Measurements from ENCODE around the gene GRIP1. TPM values are rescaled to one million over a fixed set of nuclear protein-coding genes. Genes with fewer than 3 reads are reported as not detected.

The GRIP1 gene
- total RNA-seq, 1 donor from 2014 or later: 122 TPM

DNA sequence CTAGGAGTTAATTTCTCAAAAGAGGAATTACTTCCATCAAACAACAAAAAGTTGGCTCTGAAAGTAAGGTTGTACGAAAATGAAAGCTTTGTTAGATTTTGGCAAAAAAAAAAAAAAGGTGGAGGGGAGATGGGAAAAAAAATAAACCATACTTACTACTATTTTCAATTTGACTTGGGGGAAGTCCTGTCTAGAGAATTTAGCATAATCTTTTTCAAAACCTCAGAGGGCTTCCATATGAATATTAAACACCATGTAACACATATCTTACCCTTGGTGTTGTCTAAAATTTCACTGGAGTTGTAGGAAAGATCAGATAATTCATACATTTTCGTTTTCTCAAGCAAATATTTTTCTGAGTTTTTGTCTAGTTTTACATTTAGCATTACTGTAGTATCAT is 17.5 kb downstream of the GRIP1 start:
- FAIRE-seq: no peak
- no peak for DNase-seq (ENCODE audit: low spot score in 2 of 2)

DNA sequence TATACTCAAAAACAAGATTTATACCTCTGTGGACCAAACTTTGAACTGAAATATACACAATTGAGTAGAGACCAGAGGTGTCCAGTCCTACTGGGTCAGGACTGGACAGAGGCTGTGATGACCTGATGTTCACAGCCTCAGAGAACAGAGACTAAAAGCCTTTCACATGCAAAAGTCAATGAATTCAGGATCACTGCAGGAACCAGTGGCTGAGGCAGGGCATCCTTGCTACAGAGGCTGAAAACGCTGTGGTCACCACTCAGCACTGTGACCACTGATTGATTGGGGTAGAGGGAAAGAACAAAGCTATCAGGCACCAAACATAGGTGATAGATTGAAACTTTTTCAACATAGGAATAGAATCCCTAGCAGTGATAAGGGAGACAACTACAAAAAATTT is 25.1 kb downstream of the GRIP1 start:
- no peak for DNase-seq (ENCODE audit: low spot score in 2 of 2)
- no peak for FAIRE-seq

DNA sequence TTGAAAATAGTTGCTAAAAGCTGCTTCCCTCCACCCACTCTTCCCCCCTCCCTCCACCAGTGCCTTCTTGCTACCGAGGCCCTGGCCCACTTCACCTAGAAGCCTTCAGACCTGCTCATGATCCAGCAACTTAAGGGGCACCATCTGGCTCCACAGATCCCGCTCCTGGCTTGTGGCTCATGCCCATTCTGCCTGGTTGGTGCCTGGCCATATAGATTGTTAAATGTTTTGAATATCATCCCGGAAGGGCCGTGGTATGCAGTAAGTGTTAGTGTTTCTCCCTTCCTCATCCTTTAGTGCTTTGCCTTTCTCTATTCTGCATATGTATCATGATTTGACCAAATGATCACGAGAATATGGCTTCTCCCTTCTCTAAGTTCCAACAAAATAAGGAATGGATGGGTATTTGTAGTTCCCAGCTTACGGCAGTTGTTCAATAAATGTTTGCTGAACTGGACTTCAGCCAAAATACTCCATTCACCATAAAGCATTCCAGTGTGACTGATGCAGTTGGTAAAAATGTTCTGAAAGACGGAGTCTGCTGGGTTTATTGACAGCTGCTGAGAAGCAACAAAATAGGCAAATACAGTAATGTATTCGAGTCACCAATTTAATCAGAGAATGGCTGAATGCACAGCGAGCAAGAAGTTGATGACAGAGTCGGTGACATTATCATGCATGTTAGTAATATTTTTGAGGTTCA is 30.7 kb downstream of the GRIP1 start:
- DNase-seq (ENCODE audit: low spot score in 2 of 2) (no peak), FAIRE-seq (no peak)

DNA sequence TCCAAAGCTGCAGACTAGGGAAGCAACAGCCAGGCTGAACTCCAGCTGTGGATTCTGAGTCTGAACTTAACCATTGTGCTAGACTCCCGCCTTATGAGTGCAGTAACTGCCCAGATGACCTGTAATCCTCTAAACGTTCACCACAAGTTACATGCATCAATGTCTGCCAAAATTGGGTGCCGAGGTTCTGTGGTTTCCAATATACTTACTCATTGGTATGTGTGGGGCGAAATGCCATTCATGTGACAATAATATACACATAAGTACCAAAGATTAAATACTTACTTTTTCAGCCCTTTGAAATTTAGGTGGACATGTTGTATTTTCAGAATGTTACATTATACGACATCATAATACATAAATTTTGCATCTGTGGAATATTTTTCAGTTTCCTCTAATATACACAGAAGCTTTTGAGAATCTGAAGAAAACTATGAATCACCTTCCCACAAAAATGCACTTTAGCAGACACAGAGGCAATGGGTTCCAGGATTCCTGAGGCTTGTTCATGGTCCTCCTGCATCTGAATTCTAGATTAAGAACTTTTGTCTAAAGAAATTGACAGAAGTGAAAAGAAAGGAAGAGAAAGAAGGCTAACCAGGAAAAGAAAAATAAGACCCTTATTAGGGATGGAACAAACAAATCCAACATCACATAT is 31.7 kb downstream of the GRIP1 start:
- DNase-seq (ENCODE audit: low spot score in 2 of 2) (no peak), FAIRE-seq (no peak)

DNA sequence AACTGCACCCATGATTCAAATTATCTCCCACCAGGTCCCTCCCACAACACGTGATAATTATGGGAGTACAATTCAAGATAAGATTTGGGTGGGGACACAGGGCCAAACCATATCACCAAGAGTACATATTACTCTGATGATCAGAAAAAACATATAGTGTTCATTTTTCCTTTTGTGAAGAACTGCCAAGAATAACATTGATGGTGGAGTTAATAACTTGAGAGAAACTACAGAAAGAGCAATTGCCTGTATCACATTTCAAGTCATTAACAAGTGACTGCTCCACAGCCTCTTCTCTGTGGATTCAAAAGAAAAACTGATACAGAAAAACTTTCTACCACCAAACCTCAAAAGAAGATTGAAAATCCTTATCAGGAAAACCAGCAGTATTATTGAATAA is 34.7 kb downstream of the GRIP1 start:
- DNase-seq (ENCODE audit: low spot score in 2 of 2) (no peak), FAIRE-seq (no peak)

DNA sequence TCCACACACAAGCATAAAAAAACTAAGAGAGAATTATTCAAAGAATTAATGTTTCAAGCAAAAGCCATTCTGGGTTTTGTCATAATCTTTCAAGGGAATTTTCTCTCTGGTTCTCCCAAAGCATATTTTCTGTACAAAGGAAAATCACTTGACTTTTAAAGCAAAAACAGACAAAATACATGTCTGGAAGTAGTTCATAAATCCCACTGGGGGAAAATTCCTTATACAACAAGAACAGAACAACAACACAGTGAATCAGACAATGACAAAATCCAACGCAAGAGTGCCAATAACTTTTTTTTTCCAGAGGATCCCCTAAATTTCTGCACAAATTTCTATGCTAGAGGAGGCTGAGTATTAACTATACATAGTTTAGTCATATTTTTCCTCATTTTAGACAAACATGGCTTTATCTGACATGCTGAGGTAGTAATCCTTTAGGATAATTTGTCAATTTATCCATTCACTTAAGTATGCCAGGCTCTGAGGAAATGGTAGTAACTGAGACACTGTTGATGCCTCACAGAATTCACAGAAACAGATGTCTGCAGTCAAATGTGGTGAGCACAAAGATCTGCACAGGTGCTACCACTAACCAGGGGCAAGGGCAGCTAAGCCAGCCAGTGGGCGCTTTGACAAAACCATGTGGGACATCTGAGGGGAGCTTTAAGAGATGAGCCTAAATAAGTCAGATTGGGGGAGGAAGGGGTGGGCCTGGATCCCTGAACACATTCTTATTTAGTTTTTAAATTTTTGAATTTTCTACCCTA is 38.0 kb downstream of the GRIP1 start:
- no peak for FAIRE-seq
- no peak for DNase-seq (ENCODE audit: low spot score in 2 of 2)

DNA sequence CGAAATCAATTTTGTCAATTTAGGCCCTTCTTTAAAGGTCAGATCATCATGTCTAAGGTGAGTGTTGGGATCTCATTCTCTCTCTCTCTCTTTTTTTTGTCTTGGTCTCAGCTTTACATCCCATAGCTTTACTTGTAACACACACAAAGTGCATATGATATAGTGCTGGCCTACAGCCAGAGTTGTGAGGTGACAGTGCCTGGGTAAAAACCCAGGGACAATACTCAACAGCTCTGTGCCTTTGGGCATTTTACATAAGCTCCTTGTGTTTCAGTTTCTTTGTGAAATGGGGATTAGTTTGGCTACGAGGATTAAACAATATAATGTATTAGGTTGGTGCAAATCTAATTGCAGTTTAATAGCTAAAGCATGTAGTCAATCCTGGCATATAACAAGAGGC is 40.2 kb downstream of the GRIP1 start:
- FAIRE-seq (no peak), DNase-seq (ENCODE audit: low spot score in 2 of 2) (no peak)

DNA sequence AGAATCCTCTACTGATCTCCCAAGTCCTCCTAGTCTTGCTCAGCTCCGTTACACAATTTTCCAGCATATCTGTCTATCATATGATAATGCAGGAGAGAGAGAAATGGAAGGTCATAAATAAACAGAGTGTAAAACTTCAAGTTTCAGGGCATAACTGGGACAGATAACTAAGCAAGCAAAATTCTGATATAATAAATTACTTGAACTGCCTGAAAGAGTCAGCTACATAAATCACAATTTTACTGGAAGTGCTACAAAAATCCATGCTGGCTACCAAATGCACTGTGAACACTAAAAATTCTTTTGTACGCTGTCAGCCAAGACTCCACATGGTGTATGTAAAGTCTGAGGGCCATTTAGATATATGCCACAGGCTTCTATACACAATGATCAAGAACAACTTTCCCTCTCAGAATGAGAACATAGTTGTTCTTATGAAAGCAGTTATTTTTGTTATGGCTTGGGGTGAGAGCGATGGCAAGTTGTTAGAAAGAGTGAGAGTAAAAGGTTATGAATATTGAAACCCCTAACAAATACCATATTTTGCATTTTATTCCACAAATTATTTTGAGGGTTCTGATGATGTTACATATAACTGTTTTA is 41.1 kb downstream of the GRIP1 start:
- no peak for DNase-seq (ENCODE audit: low spot score in 2 of 2)

DNA sequence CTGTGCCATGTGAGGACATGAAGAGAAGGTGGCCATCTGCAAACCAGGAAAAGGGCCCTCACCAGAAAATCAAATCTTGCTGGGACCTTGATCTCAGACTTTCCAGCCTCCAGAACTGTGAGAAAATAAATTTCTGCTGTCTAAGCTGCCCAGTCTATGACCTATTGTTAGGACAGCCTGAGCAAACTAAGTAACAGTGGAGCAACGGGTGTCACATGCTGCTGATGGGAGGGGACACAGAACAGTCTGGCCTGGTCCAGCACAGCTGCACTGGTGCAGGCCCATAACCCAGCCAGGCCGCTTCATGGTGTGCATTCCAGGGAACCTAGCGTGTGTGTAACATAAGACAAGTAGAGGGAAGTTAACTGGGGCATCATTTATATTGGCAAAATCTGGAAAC is 42.1 kb downstream of the GRIP1 start:
- DNase-seq (ENCODE audit: low spot score in 2 of 2): peak; percentile 10 to 23
- FAIRE-seq: no peak

More for the DNA sequence above, 41.1 kb downstream of the GRIP1 start:
- FAIRE-seq: no peak

DNA sequence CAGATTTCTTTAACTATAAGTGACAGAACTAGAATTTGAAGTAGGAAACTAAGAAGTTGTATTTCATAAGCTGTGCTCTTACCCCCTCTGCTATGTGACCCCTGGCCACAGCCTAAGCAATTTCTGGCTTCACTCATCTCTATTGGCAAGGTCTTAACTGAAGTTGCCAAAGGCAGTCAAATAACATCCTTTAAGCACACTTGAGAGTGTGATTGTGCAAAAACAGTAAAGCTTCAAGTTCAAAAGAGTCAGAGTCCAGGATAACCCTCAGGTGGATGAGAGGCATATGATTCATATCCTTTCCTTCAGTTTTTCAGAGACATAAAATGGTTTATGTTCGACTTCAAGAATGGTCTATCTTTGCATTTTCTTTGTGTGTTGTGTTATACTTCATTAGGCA is 45.2 kb downstream of the GRIP1 start:
- no peak for DNase-seq (ENCODE audit: low spot score in 2 of 2)
- no peak for FAIRE-seq

DNA sequence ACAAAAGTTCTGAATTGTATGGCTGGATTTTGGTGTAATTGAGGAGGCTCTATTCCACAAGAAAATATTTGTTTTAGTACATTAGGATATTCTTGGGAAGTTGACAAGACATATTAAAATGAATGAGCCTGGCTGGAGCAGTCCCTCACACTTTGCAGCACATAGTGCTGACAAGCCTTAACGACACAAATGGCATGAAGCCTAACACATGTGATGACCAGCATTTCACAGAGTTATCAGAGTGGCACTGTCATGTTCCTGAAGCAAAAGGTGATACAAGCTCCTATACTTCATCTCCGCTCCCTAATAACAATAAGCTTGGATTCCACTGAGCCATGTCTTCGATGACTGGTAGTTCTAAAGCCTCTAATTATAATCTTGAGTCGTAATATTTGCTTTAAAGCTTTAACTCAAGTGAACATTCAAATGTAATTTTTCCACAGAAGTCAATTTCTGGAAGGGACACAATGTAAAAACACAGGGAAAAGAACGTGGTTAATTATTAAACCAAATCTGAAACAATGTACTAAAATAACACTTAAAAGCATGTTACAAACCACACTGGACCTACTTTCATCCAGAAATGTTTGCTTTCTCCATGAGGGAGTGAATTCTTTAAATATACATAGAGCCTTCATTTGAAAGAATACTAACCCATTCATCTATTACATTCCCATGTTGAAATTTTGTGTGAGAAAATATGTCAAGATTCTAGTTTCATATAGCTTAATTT is 49.6 kb downstream of the GRIP1 start:
- FAIRE-seq (no peak), DNase-seq (ENCODE audit: low spot score in 2 of 2) (no peak)

DNA sequence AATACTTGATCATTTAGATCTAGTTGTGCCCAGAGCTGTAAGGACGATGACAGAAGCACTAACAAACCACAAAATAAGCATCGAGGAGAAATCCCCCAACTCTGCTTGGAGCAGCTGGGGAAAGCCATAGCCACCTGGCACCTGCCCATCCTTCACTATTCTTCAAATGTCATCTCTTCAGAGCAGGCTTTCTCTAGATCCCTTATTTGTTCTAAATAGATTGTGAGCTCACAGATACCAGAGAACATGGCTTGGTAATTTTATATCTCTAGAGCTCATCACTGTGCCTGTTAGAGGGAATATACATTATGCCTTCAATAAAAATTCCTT is 50.9 kb downstream of the GRIP1 start:
- FAIRE-seq: no peak

DNA sequence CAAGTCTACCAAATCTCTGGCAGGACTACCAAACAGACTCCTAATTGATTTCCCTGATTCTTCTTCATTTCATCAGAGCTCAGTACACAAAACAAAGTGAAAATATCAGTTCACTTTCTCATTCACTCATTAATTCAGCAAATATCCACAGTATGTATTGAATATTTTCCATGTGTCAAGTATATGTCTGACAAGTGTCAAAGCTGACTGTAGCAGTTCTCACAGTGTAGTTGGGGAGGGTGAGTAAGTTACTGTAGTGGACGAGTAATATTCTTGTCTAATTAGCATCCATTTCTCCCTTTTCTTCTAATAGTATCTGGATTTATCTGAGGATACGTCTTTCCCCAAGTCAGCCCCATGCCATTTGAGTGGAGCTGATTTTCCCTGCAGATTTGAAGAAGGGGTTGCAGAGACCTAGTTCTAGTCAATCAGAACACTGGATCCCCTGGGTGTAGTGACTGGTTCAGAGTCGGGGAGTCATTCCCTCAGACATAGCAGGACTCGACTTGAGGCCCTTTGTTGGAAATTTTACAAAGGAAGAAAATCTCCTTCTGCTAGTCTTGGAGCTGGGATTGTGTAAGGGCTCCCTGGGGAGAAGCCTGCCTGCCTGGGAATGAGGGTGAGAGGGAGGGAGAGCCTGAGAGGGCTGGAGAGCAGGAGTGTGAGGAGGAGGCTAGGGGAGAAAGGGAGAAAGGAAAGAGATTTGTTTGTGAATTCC is 51.4 kb downstream of the GRIP1 start:
- FAIRE-seq (no peak), DNase-seq (ENCODE audit: low spot score in 2 of 2) (no peak)

More for the DNA sequence above, 50.9 kb downstream of the GRIP1 start:
- no peak for DNase-seq (ENCODE audit: low spot score in 2 of 2)

DNA sequence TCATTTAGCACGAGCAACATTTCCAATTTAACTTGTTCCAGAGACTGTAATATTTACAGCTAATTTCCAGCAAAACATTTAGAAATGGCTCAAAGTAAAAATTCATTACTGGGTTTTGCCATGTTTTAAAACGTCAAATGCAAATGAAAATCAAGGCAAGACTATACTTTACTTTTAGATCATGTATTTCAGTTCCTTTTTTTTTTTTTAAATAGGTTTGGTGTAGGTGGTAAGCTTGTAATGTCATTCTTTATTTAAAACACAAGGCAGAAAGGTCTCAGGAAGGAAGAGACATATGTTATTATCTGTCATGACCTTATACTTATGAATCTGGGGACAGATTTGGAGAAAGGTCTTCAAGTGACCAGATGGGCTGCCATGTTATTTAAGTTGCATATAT is 54.1 kb downstream of the GRIP1 start:
- FAIRE-seq (no peak), DNase-seq (ENCODE audit: low spot score in 2 of 2) (no peak)

DNA sequence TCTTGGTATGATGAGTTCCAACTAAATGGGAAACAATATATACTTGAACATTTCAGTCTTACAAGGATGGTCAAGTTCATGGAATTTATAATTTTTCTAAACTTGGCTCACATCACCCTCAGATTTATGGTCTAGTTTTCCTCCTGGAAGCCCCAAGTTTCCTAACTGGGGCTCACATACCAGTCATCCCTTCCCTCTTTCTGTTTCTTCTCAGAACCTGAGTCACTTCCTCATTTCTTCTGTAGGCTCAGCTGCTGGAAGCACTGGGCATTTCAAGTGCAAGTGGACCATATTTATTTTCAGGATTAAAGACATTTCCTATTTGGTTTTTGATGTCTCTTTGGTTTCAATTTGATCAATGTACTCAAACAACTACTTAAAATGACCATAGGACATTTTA is 55.4 kb downstream of the GRIP1 start:
- FAIRE-seq: no peak
- no peak for DNase-seq (ENCODE audit: low spot score in 2 of 2)

DNA sequence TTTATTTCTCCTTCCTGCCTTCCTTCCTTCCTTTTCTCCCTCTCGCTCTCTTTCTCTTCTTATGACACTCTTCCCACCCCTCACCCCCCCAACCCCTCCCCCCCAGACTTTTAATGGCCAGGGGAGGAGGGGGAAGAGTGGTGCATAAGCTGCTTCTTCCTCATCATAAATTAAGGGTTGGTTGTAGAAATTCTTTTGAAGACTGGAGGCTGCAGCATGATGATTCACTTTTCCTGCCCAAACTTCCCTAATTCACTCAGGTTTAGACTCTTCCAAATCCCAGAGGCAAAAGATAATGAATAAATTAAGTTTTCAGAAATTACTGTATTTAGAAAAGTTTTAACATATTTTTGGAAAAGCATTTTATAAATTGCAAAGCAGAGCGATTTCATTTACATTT is 58.2 kb downstream of the GRIP1 start:
- no peak for FAIRE-seq
- DNase-seq (ENCODE audit: low spot score in 2 of 2): no peak

DNA sequence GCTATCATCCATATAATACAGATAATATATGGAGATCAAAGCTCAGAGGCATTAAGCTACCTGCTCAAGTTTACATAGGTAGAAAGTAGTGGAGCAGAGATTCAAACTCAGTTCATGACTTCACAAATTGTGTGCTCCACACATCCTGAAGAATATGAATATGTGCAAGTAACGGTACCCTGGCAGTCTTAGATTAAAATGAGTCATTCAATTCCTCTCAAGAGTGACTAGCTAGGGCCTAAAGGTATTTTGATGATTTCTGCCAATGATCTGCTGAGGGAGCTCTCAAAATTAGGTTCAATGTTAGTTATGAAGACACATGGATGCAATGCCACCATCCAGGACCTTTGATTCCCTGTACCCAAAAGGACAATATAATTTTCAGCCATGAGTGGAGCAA is 58.9 kb downstream of the GRIP1 start:
- no peak for FAIRE-seq
- DNase-seq (ENCODE audit: low spot score in 2 of 2): no peak

DNA sequence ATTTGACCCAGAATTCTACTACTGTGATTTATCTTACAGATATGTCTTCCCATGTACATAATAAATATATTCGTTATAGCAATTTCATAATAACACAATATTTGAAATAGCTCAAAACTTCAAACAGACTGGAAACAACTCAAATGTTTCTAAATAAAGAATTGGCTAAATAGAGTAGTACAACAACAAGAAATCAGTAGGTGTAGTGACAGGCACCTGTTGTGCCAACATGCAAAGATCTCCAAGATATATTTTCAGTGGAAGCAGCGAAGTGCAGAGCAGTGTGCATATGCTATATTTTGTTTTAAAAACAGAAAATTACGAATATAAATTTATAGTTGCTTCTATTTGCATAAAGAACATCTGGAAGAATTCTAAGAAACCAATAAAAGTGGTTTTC is 60.9 kb downstream of the GRIP1 start:
- FAIRE-seq (no peak), DNase-seq (ENCODE audit: low spot score in 2 of 2) (no peak)

DNA sequence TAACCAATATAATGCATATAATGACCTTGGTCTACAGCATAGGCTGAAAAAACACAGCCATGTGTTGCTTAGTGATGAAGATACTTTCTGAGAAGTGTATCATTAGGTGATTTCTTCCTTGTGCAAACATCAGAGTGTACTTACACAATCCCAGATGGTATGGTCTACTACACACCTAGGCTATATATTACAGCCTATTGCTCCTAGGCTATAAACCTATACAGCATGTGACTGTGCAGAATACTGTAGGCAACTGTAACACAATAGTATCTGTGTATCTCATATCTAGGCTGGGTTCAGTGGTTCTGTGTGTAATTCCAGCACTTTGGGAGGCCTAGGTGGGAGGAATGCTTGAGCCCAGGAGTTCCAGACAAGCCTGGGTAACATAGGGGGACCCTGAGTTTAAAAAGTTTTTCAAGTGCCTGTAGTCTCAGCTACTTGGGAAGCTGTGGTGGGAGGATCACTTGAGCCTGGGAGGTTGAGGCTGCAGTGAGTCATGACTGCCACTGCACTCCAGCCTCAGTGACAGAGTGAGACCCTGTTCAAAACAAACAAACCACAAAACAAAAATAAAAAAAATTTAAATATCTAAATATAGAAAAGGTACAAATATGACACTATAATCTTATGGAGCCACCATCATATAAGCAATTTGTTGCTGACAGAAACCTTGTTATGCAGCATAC is 66.6 kb downstream of the GRIP1 start:
- no peak for DNase-seq (ENCODE audit: low spot score in 2 of 2)
- no peak for FAIRE-seq

DNA sequence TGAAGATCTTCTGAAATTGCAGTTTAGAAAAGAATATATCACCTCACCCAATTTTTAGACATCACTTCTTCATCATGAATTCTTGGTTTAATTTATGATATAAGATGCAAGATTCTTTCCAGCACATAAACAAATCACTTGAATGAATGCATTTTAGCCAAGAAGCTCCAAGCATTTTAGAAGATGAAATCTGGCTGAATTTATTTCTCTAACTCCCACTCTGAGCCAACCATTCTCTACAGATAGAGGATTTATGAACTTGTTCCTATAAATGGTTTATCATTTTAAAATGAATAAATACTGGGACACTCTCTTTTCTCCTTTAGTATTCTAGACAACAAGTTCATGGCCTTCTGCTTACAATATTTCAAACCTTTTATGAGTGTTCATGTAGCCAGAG is 71.7 kb downstream of the GRIP1 start:
- no peak for FAIRE-seq

More for the DNA sequence above, 71.7 kb downstream of the GRIP1 start:
- DNase-seq (ENCODE audit: low spot score in 2 of 2): no peak

Data from frontal cortex (tissue), 4 donors.